HepG2 (cell line): Measurements from ENCODE around the gene ZBTB26. TPM values are rescaled to one million over a fixed set of nuclear protein-coding genes. Genes with fewer than 3 reads are reported as not detected.

Experiments
- CTCF ChIP-seq: sonication (generic); formaldehyde crosslinking; IDR thresholded peaks from 2 replicates; pipeline ENCODE4 v1.5.0; 2020; ENCODE audit warnings: mild to moderate bottlenecking, missing genetic modification reagents, moderate library complexity
- GPBP1L1 ChIP-seq: sonication (generic); formaldehyde crosslinking; IDR thresholded peaks from 2 replicates; pipeline ENCODE4 v1.5.0; 2020; ENCODE audit warnings: mild to moderate bottlenecking, missing genetic modification reagents
- JUND ChIP-seq: sonication (generic); formaldehyde crosslinking; IDR thresholded peaks from 2 replicates; pipeline ENCODE4 v1.8.0; 2022; ENCODE audit warnings: mild to moderate bottlenecking, missing genetic modification reagents
- MAF1 ChIP-seq: sonication (generic); formaldehyde crosslinking; IDR thresholded peaks from 2 replicates; pipeline ENCODE4 v1.5.0; 2020; ENCODE audit warnings: missing genetic modification reagents, borderline replicate concordance
- MEIS2 ChIP-seq: sonication (generic); formaldehyde crosslinking; IDR thresholded peaks from 2 replicates; pipeline ENCODE4 v1.9.0; 2021; ENCODE audit warnings: mild to moderate bottlenecking, missing genetic modification reagents
- NFYB ChIP-seq: sonication (generic); formaldehyde crosslinking; IDR thresholded peaks from 2 replicates; pipeline ENCODE4 v1.4.0; 2020; ENCODE audit warnings: missing genetic modification reagents
- NR2F1 ChIP-seq, 2 experiments: fragments of 450-650 bp in 1 of 2; formaldehyde crosslinking in 1 of 2; IDR thresholded peaks; 2 replicates each; pipeline versions ENCODE4 v1.5.0 to v1.6.1; 2016 to 2020; ENCODE audit warnings: mild to moderate bottlenecking in 1 of 2, missing compliant biosample characterization in 1 of 2, missing genetic modification reagents in 1 of 2, moderate library complexity in 1 of 2
- SMARCC2 ChIP-seq: fragments of 450-650 bp; IDR thresholded peaks from 2 replicates; pipeline ENCODE4 v1.6.1; 2017; ENCODE audit warnings: antibody characterized with exemption, mild to moderate bottlenecking
- ZBTB26 ChIP-seq: IDR thresholded peaks from 2 replicates; pipeline ENCODE4 v1.6.1; 2016; ENCODE audit warnings: missing compliant biosample characterization, missing genetic modification reagents, borderline replicate concordance
- ZNF232 ChIP-seq: sonication (generic); formaldehyde crosslinking; IDR thresholded peaks from 2 replicates; pipeline ENCODE4 v1.4.0; 2020; ENCODE audit warnings: missing genetic modification reagents, borderline replicate concordance
- ZNF891 ChIP-seq: sonication (generic); formaldehyde crosslinking; IDR thresholded peaks from 2 replicates; pipeline ENCODE4 v1.5.0; 2020; ENCODE audit warnings: mild to moderate bottlenecking, missing genetic modification reagents
- polyA plus RNA-seq, 8 experiments: library from polyadenylated mRNA; depleted of rRNA in 3 of 8; stranded (reverse) in 7 of 8; unstranded in 1 of 8; fragments of >200 nt; fragmentation: Illumina TruSeq in 4 of 8; extraction: Trizol in 4 of 8; gene quantifications; 2 replicates each; pipeline versions ENCODE4 v1.2.1 to v1.2.3, GENCODE V29; 2011 to 2016; ENCODE audit warnings: low read depth in 4 of 8, missing spikeins in 1 of 8, mixed read lengths in 1 of 8; ENCODE audit not compliant: insufficient read depth in 1 of 8
- total RNA-seq, 5 experiments: library from RNA; depleted of rRNA; stranded (reverse); fragments of >200 nt; fragmentation: Illumina TruSeq; extraction: Trizol; gene quantifications; 2 replicates each; pipeline ENCODE4 v1.2.3, GENCODE V29; 2016; ENCODE audit warnings: low read depth in 1 of 5
- TF ChIP-seq, protein P1 (sequence below), 2 experiments: sonication (generic) in 1 of 2; formaldehyde crosslinking in 1 of 2; IDR thresholded peaks; 2 replicates each; pipeline versions ENCODE4 v1.4.0 to v1.6.1; 2016 to 2020; ENCODE audit warnings: borderline replicate concordance in 1 of 2, low read depth in 1 of 2, mild to moderate bottlenecking in 1 of 2, missing genetic modification reagents in 1 of 2
- TF ChIP-seq, protein P2 (sequence below): sonication (generic); formaldehyde crosslinking; IDR thresholded peaks from 2 replicates; pipeline ENCODE4 v1.4.0; 2020; ENCODE audit warnings: missing genetic modification reagents, borderline replicate concordance

ZBTB26 gene
- total and polyA plus RNA-seq, 2 of the 13 experiments (the other 11 are each of a cell fraction or from before 2014, with no cell fraction given): 4.5 to 8.6 TPM

GRCh38 chr9:122931226-122932121, at the start of gene ZBTB26 (continued):
- TF ChIP-seq NR2F1 (CRISPR knock-in tag; IDR thresholded peaks at IDR 0.05) (no peak), JUND (no peak), SMARCC2 (no peak), ZNF891 (CRISPR knock-in tag) (0 out of 2 replicates have a peak, but pooled peaks have one; percentile 70), CTCF (CRISPR knock-in tag) (no peak), NFYB (CRISPR knock-in tag) (peak; percentile 92), MAF1 (CRISPR knock-in tag) (no peak), ZBTB26 (CRISPR knock-in tag) (no peak), GPBP1L1 (no peak), MEIS2 (CRISPR knock-in tag) (peak; percentile 83), ZNF232 (CRISPR knock-in tag) (peak; percentile 52; the same call in 1 of the 2 replicates)
- TF ChIP-seq, protein P1, sequence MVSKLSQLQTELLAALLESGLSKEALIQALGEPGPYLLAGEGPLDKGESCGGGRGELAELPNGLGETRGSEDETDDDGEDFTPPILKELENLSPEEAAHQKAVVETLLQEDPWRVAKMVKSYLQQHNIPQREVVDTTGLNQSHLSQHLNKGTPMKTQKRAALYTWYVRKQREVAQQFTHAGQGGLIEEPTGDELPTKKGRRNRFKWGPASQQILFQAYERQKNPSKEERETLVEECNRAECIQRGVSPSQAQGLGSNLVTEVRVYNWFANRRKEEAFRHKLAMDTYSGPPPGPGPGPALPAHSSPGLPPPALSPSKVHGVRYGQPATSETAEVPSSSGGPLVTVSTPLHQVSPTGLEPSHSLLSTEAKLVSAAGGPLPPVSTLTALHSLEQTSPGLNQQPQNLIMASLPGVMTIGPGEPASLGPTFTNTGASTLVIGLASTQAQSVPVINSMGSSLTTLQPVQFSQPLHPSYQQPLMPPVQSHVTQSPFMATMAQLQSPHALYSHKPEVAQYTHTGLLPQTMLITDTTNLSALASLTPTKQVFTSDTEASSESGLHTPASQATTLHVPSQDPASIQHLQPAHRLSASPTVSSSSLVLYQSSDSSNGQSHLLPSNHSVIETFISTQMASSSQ (IDR thresholded peaks at IDR 0.05; ENCODE audit: low read depth): no peak
- TF ChIP-seq, protein P1 (CRISPR knock-in tag; IDR thresholded peaks at IDR 0.05; ENCODE audit: borderline replicate concordance): no peak
- TF ChIP-seq, protein P2, sequence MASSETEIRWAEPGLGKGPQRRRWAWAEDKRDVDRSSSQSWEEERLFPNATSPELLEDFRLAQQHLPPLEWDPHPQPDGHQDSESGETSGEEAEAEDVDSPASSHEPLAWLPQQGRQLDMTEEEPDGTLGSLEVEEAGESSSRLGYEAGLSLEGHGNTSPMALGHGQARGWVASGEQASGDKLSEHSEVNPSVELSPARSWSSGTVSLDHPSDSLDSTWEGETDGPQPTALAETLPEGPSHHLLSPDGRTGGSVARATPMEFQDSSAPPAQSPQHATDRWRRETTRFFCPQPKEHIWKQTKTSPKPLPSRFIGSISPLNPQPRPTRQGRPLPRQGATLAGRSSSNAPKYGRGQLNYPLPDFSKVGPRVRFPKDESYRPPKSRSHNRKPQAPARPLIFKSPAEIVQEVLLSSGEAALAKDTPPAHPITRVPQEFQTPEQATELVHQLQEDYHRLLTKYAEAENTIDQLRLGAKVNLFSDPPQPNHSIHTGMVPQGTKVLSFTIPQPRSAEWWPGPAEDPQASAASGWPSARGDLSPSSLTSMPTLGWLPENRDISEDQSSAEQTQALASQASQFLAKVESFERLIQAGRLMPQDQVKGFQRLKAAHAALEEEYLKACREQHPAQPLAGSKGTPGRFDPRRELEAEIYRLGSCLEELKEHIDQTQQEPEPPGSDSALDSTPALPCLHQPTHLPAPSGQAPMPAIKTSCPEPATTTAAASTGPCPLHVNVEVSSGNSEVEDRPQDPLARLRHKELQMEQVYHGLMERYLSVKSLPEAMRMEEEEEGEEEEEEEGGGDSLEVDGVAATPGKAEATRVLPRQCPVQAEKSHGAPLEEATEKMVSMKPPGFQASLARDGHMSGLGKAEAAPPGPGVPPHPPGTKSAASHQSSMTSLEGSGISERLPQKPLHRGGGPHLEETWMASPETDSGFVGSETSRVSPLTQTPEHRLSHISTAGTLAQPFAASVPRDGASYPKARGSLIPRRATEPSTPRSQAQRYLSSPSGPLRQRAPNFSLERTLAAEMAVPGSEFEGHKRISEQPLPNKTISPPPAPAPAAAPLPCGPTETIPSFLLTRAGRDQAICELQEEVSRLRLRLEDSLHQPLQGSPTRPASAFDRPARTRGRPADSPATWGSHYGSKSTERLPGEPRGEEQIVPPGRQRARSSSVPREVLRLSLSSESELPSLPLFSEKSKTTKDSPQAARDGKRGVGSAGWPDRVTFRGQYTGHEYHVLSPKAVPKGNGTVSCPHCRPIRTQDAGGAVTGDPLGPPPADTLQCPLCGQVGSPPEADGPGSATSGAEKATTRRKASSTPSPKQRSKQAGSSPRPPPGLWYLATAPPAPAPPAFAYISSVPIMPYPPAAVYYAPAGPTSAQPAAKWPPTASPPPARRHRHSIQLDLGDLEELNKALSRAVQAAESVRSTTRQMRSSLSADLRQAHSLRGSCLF (CRISPR knock-in tag): no peak
